COR-L47 (cell line): ENCODE results near the gene KLHL26.

Experiments
- DNase-seq: peaks from one replicate; lab custom pipeline; 2025; lab: John Stamatoyannopoulos, UW

KLHL26 gene

DNA sequence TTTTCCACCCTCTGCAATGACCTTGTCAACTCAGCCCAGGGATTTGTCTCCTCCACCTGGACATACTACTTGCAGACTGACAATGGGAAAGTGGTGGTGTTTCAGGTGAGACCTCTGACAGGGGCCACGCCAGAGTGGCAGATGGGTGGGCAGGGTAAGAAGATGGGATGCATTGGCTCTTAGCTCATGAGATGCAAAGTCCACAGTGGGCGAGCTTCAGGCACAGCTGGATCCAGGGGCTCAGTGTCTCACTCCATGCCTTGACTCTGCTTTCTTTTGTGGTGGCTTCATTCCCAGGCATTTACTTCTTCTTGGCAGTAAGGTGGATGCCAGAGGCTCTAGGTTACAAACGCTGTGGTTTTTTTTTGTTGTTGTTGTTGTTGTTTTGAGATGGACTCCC, 20.8 kb upstream of the KLHL26 start:
- no peak for DNase-seq

DNA sequence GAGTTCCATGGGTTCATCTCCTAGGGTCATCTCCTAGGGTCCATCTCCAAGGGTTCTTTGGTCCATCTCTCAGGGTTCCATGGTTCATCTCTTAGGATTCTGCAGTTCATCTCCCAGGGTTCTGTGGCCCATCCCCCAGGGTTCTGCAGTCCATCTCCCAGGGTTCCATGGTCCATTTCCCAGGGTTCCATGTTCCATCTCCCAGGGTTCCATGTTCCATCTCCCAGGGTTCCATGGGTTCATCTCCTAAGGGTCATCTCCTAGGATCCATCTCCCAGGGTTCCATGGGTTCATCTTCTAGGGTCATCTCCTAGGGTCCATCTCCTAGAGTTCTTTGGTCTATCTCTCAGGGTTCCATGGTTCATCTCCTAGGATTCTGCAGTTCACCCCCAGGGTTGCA, 19.3 kb upstream of the KLHL26 start:
- DNase-seq = no peak

DNA sequence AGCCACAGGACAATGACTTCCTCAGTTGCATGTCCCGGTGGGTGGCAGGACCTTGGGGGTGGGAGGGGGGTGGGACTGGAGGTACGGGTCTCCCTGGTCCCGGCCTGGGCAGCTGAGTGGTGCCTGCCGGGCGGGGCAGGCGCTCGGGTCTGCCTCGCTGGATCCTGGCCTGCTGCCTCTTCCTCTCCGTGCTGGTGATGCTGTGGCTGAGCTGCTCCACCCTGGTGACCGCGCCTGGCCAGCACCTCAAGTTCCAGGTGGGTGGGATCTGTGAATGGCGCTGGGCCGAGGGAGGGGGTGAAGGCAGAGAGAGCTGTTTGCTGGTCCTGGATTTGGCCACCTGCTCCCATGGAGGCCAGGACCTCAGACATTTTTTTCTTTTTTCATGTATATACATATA, 18.6 kb upstream of the KLHL26 start:
- no peak for DNase-seq

DNA sequence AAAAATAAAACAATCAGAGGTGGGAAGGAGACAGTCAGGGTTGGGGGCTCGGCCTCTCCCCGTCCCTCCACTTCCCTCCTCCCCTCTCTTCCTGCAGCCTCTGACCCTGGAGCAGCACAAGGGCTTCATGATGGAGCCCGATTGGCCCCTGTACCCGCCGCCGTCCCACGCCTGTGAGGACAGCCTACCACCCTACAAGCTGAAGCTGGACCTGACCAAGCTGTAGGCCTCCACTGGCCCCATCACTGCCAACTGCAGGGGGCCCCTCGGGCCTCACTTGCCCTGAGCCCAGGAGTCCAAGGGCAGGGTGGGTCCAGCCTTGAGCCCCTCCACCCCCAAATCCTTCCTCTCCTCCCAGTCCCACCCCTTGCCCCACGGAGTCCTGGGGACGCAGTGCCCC, 16.5 kb upstream of the KLHL26 start:
- no peak for DNase-seq

DNA sequence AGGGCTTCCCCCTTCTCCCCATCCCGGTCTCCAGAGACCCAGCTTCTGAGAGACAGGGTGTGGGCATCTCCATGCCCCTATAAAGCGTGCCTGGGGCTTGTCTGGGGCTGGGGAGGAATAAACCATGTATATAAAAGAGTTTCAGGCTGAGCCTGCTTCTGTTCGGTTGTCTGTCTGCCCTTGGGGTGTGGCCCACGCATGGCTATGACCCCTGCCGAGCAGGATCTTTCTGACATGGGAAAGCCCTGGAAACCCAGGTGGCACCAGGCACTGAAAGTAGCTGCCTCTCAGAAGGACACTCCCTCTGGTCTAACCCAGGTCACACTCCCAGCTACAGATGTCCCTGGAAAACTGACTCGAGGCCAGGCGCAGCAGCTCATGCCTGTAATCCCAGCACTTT, 15.9 kb upstream of the KLHL26 start:
- no peak for DNase-seq

DNA sequence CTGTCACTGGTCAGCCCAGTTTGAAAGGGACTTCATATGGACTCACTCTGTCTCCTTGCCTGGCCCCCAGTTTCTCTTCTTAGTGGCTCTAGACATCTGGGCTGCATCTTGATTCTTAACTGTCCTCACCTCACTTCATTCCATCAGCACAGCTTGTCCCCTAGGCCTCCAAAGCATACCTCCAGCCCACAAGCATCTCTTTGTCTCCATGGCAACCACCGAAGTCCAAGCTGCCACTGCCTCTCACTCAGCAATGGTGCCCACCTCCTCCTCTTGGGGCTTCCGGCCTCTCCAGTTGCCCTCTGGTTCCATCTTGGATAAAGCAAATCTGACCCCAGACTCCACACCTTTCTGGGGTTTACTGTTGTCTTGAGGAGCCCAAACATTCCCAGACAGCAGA, 9.9 kb upstream of the KLHL26 start:
- no peak for DNase-seq

DNA sequence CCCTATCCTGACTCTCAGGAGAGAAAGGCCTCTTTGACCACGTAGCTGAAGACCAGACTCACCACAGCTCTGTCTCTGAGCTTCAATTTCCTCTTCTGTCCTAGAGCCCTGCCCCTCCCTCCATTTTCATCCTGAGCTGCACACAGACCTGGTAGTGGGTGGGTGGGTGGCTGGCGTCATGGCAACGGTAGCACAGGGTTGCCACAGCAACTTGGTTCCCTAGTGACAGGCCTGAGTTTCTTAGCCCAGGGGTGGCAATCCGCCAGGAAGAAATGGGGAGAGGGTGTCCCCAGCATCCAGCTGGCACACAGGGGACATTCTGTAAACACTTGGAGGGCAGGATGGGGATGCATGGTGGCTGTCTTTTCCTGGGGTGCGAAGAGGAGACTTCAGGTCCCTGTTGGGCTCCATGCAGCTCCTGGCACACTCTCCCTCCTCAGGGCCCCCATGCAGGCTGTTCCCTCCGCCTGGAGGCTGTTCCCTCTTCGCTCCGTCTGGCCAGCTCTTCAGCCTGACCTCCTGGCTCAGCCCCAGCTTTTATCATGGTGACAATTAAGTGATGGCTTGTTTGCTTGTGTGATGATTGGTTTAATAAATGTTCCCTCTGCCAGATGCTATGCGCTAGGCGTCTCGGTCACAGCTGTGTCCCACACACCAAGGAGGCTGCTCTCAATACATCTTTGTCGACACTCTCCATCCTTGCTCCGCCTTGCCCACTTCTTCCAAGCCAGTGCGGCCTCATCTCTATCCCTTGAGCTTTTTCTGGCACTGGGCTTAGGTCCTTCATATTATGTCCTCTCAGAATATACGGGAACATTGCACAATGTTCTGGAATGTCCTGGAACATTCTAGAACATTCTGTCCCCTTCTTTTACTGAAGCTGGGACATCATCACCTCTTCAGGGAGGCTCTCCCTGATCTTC, 7.4 kb upstream of the KLHL26 start:
- peak; percentile 63 for DNase-seq

DNA sequence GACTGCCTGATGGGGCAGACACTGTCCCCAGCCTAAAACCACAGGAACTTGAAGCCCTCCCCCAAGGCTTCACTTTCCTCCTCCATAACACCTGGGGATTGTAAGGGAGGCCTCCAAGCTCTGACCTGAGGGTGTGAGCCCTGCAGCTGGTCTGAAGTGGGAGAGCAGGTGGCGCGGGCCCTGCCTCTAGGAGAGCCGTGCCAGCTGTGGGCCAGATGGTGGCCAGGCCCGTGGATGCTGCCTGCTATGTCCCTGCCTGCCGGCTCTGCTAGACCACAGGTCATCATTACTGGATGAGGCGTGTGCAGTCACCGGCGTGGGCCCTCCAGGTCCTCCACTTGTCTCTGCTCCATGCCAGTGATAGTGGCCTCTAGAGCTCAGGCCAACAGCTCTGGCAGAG, 3.5 kb upstream of the KLHL26 start:
- DNase-seq = no peak

DNA sequence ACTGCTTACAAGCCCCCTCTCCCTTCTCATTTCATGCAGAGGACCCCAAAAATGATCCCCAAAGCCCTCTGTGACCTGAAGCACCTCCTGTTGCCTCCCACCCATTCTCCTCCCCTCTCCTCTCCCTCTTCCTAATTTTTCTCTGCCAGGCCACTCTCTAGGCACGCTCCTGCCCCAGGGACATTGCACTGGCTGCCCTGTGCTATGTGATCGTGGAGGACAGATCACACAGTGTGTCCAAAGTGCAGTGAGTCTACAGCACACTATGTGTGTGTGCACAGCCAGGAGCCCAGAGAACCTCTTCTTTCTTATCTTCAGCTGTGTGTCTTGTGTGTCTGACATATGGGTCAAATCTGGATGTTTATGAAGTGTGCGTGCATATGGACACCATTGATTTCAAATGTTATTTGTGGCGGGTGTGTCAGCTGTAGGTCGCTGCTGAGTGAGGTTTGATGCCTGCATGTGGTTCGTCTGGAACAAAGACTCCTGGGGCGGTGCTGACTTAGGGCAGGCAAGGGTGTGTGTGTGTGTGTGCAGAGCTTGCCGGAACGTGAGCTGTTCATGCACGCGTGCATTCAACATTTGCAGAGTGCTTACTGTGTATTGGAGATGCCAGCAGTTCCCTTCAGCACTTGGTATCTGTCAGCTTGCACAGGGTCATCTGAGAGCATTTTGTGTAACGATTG, 2.1 kb upstream of the KLHL26 start:
- no peak for DNase-seq

DNA sequence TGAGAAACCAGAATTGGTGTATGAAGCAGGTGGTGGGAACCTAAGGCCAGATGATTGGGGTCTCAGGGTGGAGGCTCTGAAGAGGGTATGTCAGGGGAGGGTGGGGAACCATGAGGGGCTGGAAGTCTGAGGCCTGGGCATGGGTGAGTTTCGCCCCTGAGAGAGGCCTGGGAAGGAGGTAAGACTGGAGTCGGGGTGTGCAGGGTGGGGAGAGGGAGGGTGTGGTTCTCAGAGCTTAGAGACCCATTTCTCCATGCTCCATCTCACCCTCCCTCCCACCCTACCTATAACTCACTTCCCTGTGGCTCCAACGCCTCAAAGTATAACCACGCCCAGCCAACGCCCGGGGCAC, 1.0 kb upstream of the KLHL26 start:
- DNase-seq = no peak

DNA sequence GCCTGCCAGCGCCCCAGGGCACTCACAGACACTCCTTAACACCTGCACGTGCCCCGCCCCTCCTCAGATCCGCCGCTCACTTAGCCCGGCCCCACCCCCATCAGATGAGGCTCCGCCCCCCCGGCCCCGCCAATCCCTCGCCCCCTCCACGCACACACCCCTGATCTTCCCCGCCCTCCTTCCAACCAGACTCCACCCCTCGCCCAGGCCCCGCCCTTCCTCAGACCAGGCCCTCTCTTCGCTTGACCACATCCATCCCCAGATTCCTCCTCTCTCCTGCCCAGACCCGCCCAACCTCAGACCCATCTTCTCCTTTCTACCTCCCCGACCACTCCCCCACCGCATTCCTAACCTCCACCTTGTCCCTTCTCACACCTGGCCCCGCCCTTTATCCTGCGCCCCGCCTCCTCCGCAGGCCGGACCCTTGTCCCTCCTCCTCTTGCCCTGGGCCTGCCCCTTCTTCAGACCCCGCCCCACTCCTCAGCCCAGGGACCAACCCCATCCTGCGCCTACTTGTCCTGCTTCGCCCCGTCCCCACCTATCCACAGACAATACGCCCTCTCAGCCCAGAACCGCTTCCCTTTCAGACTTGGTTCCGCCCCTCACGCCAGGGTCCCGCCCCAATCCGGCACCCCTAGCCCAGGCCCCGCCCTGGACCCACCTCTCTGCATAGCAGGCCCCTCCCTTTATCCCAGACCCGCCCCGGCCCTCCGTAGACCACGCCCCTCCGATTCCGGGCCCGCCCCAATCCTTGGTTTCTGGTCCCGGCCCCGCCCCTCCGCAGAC, 452 bp upstream of the KLHL26 start:
- DNase-seq = peak; percentile 97

DNA sequence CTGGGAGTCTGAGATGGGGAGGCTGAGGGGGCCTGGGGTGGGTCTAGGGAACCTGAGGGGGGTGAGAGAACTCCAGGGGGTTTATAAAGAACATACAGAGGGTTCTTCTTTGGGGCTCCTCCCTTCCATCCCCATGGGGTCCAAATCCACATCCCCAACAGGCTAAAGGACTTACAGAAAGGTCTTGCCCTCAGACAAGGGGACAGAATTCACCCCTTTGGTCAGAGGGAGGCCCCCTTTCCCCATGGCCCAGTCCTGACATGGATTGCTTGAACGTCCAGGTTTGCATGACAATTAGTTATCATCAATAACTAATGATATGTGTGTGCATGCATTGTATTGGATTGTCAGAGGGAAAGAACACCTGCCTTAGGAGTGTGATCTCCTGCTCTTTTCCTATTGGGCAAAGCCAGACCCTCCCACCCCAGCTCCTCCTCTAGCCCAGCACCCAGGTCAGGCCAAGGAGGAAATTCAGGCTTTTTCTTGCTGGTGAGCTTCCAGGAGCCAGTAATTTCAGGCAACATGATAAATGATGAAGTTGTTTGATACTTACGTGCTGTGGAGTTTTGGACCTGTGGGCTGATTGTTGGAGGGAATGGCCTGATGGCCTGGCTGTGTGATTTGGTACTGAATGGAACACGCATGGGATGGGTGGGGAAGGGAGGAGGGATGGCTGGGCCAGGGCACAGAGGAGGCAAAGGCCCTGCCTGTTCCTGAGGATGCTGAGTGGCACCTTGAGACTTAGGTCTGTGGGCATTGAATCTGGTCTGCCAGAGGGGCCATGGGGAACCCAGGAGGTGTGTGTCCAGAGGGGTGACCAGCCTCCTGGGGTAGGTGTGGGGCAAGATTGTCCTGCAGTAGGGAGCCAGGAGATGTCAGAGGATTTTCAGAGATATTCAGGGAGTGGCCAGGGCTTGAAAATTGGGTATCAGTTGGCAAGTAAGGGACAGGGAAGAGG, 1.1 kb downstream of the KLHL26 start:
- DNase-seq = no peak

DNA sequence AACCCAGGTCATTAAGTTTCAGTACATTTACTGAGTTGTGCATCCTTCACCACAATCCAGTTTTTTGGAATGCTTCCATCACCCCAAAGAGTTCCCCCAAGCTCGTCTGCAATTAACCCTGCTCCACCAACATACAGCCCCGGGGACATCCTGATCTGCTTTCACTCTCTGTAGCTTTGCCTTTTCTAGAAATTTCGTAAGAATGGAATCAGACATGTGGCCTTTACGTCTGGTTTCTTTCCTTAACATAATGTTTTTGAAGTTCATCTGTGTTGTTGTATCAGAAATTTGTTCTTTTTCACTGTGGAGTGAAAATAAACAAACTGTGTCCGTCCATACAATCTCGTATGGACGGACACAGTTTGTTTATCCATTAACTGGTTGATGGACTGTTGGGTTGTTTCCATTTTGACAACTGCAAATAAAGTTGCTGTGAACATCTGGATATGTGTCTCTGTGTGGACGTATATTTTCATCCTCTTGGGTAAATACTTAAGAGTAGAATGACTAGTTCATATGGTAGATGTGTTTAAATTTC, 2.9 kb downstream of the KLHL26 start:
- DNase-seq = no peak

DNA sequence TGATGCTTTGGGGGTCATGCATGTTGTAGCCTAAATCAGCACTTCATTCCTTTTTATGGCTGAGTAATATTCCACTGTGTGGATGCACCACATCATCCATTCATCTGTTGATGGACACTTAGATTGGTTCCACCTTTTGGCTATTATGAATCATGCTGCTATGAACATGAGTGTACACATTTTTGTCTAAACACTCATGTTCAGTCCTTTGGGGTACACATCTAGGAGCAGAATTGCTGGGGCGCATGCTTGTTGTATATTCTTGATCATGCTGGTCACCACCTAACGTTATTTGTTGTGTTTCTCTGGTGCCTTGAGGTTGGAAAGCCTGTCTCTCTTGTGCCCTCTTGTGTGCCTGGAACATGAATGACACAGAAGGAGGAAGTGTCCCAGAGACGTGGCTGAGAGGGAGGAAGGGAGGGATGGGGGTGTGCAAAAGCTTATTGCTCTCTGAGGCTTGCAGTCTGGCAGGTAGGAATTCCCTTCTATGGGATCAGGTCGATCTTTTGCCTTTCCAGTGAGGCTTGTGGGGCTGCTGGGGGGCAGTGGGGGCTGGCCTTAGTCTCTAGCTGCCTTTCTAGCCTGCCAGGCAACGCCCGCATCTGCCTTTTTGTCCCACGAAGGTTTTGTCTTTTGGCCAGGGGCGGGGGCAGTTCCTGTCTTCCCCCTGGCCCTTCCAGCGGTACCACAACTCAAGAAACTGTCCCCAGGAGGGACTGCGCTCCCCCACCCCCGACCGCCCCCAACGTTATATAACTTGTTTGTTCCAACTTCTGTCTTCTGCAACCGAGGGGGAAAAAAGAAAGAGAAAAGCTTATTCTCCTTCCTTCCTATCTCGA, 7.6 kb downstream of the KLHL26 start:
- DNase-seq = no peak

DNA sequence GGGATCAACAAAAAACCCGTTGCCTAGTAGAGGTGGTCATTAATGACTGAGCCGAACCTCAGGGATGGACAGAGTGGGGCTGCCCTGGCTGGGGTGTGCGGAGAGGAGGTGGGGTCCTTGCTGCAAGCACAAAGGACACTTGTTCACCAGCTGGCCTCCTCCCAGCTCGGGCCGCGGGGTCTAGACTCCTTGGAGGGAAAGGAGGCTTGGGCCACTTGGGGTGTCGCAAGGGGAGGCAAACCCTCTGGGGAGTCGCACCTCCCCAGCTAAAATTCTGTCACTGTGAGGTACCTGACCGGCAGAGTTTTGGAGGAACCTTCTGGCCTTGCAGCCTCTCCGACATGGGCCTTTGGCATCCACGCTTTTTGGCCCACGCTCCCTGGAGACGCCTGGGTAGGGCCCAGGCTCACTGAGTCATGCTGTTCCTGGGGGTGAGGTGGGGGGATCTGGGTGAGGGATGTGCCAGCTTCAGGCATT, 8.2 kb downstream of the KLHL26 start:
- DNase-seq = no peak

DNA sequence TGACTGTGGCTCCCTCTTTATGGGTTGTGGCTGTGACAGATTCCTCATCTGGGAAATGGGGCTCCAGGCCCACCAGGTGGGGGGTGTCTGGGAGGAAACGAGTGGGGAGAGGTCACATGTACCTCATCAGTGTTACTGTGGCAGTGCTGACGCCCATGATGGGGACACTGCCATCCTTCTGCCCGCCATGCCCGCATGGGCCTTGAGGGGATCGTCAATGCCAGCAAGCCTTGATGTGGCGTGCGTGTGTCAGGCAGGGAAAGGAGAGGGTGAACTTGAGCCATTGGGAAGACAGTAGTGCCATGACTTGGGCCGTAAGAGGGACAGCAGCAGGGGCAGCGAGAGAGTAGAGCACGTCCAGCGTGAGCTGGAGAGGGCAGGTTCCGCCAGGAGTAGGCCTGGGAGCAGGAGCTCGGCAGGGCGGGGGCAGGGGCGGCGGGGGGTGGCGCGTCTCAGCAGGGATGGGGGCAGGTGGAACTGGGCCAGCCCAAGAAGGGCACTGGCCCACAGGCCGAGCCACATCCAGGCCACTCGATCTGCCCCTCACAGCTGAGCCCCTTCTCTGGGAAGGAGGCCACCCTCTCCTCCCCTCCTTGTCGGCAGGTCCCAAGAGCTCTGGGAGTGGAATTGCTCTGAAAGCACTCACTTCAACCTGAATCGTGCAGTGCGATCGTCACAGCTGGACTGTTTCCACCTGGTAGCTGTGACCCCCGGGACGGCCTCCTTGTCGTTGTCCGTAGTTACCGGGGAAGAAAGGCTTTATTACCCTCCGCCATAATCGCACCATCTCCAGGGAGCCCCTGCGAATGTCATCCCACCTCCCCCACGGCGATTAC, 9.9 kb downstream of the KLHL26 start:
- DNase-seq = no peak

DNA sequence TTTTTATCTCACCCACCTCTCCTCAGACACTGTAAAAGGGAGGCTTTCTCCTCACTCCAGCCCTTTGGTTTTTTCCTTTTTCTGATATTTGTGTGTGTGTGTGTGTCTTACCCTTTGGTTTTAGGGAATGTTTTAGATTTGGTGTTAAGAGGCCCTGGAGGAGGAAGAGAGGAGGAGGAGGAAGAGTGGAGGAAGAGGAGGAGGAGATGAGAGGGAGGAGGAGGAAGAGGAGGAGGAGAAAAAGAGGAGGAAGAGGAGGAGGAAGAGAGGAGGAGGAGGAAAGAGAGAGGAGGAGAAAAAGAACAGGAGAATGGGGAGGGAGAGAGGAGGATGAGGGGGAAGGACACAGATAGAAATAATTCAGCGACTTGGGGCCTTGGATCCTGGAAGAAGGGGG, 10.5 kb downstream of the KLHL26 start:
- DNase-seq = no peak

DNA sequence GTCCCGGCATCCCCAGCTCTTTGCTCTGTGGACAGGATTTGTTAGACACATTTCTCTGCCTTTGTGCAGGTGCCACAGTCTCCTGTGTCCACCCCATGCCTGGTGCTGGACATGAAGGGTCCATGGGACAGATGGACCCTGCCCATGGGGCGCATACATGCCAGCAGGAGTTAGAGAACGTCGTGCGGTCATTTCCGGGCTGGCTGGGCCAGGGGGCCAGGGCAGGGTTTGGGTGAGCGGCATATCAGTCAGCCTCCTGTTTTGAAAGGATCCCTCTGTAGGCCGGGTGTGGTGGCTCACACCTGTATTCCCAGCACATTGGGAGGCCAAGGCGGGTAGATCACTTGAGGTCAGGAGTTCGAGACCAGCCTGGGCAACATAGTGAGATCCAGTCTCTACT, 11.0 kb downstream of the KLHL26 start:
- no peak for DNase-seq

DNA sequence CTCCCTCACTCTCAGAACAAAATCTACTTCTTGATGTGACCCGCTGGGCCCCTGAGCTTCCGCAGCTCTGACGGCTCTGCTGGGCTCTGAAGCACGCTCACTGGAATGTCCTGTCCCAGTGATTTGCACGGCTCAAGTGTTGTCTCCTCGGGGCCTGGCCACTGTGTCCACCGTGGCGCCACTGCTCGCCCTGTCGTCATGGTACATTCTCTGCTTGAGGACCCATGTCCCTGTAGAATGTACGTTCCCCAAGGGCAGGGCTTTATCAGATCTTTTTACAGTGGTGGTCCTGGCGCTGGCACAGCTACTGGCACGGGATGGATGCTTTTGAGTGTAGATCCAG, 12.1 kb downstream of the KLHL26 start:
- no peak for DNase-seq
